Brain pericyte (primary cell): ENCODE results near the gene EHMT2.
"Not testable (repeated sequence)": the region's sequence is repeated elsewhere in the genome, so short reads cannot be mapped to it uniquely, and the experiment has no call there.

ENCODE experiments used
- DNase-seq: peaks from one replicate; pipeline ENCODE4 v3.0.0-alpha.2; 2012; ENCODE audit warnings: low read depth, low spot score

The EHMT2 gene

DNA sequence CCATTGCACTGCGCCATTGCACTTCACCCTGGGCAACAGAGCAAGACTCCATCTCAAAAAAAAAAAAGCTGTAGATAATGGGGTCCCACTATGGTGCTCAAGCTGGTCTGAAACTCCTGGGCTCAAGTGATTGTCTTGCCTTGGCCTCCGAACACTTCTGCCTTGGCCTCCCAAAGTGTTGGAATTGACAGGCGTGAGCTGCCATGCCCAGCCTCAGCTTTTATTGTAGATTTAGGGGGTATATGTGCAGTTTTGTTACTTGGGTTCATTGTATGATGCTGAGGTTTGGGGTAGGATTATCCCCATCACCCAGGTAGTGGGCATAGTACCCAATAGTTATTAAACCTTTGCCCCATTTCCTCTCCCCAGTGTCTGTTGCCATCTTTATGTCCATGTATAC is 58.5 kb downstream of the EHMT2 start:
- DNase-seq: no peak

DNA sequence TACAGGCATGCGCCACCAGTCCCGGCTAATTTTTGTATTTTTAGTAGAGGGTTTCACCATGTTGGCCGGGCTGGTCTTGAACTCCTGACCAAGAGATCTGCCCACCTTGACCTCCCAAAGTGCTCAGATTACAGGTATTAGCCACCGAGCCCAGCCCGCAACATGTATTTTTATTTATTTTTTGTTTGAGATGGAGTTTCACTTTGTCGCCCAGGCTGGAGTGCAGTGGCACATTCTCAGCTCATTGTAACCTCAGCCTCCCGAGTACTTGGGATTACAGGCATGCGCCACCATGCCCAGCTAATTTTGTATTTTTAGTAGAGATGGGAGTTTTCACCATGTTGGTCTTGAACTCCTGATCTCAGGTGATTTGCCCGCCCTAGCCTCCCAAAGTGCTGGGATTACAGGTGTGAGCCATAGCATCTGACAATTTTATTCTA is 59.4 kb downstream of the EHMT2 start:
- DNase-seq: not testable (repeated sequence)

DNA sequence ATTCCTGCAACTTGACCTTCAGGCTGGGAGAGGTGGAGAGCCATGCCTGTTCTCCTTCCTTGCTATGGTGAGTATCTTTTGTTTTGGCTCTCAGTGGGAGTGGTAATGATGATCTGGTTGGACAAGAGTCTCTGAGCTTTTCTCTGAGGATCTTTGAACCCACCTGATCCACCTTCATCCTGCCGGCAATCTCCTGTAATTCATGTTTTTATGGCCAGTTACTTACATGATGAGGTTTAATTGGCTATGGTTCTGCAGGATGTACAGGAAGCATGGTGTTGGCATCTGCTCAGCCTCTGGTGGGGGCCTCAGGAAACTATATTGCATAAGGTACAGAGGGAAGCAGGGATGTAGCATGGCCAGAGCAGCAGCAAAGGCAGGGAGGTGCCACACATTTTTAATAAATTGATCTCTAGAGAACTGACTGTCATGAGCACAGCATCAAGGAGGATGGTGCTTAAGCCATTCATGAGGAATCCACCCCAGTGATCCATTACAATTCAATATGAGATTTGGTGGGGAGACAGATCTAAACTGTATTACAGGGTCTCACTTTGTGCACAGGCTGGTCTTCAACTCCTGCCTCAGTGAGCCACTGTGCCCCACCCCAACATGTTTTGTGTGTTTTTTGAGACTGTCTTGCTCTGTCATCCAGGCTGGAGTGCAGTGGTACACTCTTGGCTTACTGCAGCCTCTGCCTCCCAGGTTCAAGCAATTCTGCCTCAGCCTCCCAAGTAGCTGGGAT is 60.0 kb downstream of the EHMT2 start:
- no peak for DNase-seq

DNA sequence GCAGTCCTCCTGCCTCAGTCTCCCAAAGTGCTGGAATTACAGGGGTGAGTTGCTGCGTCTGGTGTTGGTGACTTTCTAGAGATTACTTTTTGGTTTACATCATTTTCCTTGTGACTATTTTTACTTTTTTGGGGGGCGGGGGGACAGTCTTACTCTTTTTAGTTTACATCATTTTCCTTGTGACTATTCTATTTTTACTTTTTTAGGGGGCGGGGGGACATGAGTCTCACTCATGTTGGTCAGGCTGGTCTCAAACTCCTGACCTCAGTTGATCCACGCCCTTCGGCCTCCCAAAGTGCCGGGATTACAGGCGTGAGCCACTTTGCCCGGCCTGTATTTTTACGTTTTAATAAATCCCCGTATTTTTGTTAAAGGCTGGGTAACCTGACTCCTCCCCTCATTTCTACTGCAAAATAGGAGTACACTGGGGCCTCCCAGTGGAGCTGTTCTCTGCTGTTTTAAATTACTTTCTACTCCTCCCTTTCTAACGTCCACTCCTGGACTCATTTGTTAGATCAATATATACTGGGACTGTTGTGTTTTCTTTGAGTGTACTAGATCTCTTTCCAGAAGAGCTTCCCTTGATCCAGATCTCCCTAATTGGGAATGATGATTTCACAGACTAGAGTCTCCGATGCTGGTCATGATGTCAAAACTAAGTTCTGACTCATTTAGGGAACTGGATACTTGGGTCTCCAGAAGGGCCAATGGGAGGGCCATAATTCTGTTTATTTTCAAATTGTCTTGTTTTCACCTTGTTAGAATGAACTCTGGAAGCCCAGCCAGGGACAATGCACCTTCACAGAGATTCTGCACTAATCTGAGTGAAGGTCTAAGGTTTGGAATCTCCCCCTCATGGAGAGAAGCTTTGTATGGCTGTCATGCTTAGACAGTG is 60.8 kb downstream of the EHMT2 start:
- no peak for DNase-seq

DNA sequence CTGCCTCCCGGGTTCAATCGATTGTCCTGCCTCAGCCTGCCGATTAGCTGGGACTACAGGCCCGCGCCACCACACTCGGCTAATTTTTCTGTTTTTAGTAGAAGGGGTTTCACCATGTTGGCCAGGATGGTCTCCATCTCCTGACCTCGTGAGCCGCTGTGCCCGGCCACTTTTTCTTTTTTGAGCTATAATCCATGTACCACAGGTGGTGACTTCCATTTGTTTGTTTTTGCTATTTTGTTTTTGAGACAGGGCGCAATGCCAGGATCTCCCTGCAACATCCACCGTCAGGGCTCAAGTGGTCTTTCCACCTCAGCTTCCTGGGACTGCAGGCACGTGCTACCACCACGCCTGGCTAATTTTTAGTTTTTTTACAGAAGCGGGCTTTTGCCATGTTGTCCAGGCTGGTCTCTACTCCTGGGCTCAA is 61.4 kb downstream of the EHMT2 start:
- DNase-seq: no peak

DNA sequence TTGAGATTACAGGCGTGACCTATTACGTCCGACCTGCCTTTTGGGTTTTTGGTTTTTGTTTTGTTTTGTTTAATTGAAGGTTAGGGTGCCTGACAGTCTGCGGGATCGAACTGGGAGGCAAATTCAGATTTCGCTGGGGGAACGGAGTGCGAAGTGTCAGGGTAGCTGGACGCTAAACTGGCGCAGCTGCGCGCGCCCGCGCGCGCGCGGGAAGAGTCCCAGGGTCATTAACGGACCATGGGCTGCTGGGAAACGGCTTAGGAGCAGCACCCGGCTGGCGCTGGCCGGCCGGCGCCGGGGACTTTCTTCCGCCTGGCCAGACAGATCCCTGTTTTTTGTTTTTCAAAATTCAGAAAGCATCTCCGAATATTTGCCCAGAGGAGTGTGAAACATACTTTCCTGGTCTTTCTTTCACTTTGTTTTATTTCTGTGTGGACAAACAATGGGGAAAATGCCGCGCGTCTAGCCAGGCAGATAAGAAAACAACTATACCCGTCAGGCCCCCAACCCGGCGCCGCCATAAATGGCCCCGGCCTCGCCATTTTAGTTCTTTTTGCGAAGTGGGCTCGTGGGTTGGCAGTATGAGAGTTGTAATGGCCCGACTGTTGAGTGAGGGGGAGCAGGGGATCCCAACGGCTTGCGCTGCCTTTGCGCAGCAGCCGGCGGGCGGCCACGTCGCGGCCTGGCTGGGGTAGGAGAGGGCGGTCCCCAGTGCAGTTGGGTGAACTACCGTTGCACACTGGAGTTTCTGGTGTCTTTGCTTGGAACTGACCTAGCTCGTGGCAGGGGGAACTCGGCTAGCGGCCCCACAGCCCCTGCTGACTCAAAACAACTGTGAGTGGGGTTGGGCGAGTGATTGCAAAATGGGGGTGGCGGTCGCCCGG is 62.9 kb downstream of the EHMT2 start:
- no peak for DNase-seq

DNA sequence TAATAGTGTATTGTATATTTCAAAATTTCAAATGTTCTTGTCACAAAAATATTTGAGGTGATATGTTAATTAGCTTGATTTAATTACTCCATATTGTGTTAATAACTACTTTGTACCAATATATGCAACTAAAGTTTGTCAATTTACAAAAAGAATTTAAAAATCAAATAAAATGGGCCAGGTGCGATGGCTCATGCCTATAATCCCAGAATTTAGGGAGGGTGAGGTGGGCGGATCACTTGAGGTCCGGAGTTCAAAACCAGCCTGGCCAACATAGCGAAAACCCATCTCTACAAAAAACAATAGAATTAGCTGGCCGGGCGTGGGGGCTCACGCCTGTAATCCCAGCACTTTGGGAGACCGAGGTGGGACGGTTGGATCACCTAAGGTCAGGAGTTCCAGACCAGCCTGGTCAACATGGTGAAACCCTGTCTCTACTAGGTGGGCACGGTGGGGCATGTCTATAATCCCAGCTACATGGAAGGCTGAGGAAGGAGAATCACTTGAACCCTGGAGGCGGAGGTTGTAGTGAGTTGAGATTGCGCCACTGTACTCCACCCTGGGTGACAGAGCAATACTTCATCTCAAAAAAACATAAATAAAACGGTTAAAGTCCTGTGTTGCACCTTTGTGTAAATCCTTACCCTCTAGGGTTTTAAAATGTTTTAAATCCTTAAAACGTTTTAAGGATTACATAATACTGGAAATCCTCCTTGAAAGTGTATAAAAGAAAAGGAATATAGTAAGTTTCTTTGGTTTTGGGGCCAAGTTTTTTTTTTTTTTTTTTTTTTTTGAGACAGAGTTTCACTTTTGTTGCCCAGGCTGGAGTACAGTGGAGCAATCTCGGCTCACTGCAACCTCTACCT is 65.9 kb downstream of the EHMT2 start:
- DNase-seq: no peak

DNA sequence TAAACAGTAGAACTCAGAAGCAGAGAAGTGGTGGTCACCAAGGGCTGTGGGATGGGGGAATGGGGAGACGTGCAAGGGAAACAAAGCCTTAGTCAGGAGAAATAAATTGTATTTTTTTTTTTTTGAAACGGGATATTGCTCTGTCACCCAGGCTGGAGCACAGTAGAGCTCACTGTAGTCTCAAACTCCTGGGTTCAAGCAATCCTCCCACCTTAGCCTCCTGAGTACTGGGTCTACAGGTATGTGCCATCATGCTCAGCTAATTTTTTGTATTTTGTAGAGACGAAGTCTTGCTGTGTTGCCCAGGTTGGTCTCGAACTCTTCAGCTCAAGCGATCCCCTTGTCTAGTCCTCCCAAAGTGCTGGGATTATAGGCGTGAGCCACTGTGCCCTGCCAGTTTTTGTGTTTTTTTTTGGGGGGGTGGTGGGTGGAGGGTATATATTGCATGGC is 66.6 kb downstream of the EHMT2 start:
- DNase-seq: no peak
